Measurements from ENCODE around the gene CYSRT1. TPM values are rescaled to one million over a fixed set of nuclear protein-coding genes. Genes with fewer than 3 reads are reported as not detected.

The CYSRT1 gene
- total RNA-seq, 1 donor from 2014 or later = 156 TPM

DNA sequence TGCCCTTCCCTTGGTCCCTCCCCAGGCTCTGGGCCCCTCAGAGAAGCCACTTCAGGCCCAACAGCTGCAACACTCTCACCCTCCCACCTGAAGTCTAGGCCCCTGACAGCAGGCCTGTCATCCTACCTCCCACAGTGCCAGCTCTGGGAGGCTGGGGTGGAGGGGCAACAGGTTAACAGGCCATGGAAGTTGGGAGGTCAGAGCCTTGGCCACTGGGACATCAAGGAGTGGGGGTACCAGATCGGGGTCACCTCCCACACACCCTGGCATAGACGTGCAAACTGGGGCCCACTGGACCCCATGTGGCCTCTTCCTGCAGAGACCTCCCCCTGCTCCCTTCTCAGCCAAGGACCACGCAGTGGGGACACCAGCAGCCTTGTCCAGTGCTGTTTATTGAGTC is 33.7 kb upstream of the CYSRT1 start:
- no peak for ATAC-seq

DNA sequence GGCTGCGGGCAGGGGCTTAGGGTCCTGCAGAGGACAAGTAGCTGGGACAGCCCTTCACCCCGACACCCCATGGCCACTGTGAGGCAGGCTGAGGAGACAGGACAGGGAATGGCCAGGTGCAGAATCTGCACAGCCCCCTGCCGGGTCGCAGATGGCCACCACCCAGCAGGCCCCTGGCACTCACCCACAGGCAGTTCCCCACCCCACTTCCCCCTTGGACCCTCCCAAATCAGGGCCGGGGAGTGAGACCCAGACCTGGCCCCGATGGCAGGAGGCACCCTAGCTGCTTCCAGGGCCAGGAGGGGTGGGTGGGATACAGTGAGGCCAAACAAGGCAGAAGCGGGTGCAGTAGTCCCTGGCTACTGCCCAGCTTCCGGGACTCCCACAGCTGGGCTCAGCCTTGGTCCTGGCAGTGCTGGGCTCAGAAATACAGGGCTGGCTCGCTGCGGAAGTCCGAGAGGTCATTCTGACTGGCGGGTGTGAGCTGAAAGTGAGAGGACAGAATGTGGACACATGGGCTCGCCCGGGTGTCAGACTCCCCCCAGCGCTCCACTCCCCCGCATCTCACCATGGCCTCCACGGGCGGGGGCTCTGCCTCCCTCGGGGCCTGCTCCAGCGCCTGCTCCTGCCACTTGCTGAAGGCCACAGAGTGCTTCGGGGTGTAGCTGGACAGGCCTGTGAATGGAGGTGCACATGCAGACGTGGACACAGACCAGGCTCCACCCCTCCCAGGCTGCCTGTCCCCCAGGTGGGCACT is 33.1 kb upstream of the CYSRT1 start:
- no peak for ATAC-seq

DNA sequence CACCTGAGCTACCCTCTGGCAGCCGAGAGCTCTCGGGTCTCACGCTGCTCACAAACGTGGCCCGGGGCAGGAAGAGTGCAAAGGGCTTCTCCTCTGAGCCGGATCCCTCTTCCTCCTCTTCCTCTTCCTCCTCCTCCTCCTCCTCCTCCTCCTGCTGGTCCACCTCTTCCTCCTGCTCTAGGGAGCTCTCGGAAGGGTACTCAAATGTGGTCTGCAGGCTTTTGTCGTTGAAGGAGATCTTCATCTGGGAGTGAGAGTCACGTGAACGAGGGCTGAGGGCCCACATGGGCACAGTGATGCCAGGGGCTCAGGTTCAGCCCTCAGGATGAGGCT is 32.6 kb upstream of the CYSRT1 start:
- ATAC-seq = no peak

DNA sequence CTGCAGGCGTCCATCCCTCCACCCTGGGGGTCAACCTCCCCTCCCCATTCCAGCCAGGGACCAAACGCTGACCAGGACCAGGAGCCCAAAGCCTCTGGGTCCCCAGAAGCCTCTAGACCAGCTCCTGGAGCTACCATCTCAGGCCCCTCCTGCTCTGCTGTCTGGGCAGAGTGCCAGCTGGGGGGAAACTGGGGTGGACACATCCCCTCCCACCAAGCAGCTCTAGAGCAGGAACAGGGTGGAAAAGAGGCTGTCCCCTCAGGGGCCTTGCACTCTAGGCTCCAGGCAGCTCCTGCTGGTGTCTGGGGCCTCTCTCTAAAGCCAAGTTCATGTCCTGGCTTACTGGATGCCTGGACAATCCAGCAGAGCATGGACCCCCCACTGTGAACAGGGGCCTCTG is 32.1 kb upstream of the CYSRT1 start:
- ATAC-seq = no peak

DNA sequence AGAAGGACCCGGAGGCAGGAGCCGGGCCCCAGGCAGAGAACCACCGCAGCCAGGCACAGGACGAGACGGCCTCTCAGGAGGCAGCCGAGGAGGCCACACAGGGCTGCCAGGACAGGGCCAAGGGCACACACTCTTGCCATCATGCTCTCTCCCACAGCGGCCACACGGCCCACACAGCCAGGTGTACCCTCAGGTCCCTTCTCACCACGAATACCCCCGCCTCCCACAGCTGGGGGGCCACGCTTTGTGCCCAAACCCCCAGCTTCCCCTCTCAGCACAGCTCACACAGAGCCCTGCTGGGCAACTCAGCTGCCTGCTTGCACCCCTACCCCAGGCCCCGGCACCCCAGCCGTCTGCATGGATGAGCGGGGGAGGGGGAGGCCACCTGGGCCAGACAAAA is 31.2 kb upstream of the CYSRT1 start:
- ATAC-seq = no peak

DNA sequence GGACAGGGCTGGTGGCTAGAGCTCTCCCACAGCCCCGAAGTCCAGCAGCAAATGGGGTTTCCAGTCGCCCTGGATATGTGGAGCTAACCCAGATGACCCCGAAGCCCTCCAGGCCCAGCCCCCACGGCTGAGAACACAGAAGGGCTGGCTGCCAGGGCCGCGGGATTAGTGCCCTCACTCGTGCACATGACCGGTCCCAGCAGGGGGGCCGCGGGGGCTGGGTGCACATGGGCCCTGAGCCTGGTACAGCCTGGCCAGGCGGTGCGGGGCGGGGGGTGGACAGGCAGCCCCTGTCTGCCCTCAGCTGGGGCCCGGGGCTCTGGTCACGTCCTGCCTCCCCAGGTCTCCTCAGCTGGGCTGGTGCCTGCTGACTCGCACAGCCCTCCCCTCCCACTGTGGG is 30.6 kb upstream of the CYSRT1 start:
- ATAC-seq = no peak

DNA sequence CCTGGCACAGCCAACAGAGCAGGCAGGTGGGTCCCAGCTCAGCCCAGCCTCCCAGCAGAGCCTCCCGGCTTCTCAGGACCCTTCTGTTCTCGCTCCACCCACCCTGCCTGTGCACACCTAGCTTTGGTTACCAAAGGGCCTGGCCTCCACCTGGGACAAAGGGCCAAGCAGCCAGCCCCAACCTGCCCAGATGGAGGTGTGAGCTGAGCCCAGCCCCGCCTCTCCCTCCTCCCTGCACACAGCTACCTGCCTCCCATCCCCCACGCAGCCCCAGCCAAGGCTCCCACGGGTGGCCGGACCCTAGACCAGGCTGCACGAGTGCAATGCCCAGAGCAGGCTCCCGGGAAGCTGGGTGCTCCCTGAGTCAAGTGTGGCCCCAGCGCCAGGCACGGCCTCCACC is 30.1 kb upstream of the CYSRT1 start:
- ATAC-seq = peak; percentile 67

DNA sequence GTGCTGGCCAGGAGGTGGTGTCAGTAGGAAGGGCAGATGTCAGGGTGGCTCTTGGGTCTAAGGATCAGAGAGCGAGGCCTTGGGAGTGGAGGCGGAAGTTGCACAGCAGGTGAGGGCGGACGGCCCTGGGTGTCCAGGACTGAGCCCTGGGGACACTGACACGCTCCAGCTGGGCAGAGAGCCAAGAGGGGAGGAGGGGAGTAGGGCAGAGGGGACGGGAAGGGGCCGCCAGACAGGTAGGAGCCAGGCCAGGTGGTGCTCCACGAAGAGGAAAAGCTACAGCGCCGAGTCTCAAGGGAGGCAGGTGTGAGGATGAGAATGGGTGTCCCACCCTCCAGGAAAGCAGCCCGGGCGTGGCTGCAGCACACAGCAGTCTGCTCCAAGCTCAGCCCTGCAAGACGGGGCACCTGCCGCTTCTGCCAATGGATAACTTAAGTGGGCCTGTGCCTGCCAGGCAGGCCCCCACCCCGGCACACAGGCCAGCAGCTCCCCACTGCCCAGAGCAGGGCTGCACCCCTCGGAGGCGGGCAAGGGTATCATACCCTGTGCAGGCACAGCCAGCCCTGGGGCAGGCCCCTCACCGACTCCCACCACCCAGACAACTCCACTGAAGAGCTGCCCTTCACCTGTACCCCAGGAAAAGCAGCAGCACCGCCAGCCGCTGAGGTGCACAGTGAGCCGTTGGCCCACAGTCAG is 29.3 kb upstream of the CYSRT1 start:
- ATAC-seq = peak; percentile 48

DNA sequence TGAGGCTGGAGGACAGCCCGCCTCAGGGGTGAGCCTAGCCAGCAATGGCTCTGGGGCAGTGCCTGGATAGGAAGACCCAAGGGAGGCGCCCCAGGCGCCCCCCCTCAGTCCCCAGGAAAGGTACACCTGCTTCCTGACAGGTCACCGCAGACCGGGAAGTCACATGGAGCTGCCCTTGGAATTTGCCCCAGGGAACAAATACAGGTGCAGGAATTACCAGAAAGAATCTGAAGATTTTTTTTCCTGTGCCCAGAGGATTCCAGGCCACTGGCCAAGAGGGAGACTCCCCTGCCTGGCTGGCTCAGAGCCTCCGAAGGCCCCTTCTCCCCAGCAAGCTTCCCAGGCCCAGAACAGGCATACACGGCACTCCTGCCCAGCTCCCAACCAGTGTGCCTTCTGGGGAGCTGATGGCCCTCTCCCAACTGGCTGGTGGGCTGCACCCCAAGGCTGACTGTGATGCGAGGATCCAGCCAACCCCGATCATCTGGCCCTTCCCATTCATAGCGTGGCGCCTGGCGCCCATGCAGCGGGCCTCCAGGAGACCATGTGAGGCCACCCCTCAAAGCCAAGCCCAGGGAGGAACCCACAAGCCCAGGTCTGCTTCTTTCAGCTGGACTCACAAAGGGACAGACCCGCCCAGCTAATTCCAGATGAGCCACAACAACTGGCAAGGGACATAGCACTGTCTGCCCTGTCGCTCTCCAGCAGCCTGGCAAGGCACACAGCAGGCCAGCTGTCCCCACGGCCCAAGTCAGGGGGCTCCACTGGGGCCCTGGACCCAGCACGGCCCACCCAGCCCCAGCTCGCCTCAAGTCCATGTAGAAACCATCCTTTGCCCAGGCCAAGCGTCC is 26.7 kb upstream of the CYSRT1 start:
- ATAC-seq = no peak

DNA sequence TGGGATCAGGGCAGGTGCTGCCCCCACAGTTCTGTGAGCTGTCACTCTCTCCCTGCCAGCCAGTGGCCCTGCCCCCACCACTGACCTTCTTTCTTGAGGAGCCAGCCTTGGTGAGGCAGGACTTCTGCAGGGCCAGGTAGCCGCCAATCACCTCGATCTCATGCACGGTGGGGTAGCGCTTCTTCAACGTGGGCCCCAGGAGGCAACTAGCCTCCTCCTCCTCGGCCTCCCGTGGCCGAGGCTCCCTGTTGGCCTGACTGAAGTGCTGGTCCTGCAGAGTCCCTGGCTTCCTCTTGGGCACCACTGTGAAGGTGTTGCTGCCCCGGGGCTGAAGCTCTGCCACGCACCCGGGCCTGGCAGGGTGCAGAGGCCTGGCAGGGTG is 26.1 kb upstream of the CYSRT1 start:
- ATAC-seq = no peak

DNA sequence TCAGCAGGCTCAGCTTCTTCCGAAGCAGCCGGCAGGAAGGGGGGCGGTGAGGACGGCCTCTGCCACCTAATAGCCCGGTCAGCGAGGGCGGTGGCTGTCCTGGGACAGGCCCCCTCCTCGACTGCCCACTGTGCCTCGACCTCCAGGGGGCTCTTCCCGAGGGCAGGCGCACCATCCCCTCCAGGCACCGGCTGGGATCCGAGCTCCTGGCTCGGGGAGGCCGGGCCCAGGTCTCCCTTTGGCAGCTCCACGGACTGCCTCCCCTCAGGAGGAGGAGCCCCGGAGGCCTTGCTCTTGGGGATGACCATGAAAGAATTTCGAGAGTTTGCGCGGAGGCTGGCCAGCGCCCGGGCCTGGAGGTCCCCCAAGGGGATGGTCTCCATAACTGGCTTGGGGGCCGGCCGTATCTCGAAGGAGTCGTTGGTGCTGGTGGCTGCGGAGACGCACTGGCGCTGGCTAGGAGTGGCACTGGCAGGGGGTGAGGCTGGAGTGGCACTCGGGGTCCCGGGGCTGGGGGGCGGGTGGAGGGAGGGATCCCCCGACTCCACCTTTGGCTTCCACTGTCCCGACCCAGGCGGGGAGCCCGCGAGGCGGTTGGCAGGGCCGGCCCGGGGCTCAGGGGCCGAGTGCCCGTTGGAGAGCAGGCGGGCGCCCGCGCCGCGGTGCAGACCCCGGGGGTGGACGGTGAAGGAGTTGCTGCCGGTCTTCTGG is 25.4 kb upstream of the CYSRT1 start:
- no peak for ATAC-seq

DNA sequence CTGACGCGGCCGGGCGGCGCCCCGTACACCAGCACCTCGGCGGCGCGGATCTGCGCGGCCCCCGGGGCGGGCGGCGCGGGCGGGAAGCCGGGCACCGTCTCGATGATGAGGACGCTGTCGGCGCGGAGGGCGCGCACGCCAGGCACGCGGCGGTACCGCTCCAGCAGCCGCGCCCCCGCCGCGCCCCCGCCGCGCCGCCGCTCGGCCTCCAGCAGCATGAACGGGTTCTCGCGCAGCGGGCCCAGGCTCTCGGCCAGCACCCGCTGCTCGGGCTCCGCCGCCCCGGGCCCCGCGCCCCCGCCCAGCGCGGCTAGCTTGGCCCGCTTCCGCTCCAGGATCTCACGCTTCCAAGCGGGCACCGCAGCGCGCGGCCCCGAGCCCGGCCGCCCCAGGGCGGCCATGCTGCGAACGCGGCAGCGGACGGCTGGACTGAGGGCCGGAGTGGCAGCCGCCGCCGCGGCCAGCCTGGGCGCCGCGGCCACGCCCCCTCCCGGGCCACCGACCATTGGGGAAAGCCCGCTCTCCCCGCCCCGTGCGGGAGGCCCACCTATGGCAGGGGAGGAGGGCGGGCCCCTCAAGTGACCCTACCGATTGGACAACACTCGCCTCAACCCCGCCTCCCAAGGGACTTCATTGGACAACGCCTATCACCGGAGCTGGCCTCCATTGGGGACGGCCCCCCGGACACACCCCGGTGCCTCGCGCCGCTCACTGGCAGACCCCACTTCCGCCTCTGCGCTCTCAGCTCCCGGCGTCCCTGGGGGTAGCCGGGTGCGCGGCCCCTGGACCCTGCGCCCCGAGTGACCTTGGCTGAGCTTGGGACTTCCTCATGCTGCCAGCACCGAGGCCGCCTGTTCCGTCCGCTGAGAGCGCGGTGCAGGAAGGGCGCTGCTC is 24.4 kb upstream of the CYSRT1 start, which contains the start of gene TPRN:
Gene TPRN, minus strand, starts transcription at position 431 of the 894 bp plus-strand sequence. Its CDS starts 30 bp downstream, at position 401.
- ATAC-seq = peak; percentile 93

DNA sequence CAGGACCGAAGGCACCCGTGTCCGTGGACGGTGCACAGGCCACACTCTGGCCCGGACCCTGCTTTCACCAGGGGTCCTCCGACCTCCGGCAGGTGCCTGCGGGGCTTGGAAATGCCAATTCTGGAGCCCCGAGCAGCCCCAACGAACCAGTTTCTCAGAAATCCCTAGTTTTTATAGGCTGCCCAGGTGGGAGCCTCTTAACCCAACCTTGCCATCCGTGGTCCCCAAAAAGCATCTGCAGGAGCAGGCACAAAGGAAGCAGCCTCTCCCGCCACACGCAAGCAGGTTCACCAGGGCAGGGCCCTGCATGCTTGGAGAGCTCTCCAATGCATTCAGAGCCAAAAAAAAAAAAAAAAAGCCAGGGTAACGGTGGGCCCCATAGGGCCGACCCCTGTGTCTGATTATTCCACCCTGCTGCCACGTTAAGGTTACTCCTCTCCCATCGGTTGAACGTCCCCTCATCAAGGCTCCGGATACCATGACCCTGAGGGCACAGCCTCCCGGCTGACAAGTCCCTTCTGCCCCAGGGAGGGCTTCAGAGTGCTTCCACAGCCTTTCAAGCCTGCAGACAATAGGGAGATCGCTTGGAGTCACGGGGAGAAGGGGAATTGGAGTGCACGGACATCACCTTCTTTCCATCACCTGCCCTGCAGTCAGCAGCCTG is 23.6 kb upstream of the CYSRT1 start:
- no peak for ATAC-seq

DNA sequence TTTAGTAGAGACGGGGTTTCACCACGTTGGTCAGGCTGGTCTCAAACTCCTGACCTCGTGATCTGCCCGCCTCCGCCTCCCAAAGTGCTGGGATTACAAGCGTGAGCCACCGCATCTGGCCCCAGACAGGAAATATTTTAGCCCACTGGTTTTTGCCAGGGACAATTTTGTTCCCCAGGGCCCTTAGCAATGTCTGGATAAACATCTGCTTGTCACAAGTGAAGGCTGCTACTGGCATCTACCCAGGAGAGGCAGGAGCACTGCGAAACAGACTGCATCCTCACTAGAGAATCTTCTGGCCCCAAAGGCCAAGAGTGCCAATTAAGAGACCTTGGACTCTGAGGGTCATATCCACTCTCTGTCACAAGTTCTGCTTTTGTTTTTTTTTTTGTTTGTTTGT is 22.0 kb upstream of the CYSRT1 start:
- no peak for ATAC-seq

DNA sequence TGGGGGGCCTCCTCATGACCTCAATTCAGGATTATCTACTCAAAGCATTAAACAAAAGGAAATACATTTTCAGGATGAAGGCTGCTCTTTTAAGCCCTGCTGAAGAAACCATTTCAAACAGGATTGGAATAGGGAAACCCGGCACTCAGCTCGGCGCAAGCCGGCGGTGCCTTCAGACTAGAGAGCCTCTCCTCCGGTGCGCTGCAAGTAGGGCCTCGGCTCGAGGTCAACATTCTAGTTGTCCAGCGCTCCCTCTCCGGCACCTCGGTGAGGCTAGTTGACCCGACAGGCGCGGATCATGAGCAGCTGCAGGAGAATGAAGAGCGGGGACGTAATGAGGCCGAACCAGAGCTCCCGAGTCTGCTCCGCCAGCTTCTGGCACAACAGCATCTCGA is 20.2 kb upstream of the CYSRT1 start:
- ATAC-seq = no peak

DNA sequence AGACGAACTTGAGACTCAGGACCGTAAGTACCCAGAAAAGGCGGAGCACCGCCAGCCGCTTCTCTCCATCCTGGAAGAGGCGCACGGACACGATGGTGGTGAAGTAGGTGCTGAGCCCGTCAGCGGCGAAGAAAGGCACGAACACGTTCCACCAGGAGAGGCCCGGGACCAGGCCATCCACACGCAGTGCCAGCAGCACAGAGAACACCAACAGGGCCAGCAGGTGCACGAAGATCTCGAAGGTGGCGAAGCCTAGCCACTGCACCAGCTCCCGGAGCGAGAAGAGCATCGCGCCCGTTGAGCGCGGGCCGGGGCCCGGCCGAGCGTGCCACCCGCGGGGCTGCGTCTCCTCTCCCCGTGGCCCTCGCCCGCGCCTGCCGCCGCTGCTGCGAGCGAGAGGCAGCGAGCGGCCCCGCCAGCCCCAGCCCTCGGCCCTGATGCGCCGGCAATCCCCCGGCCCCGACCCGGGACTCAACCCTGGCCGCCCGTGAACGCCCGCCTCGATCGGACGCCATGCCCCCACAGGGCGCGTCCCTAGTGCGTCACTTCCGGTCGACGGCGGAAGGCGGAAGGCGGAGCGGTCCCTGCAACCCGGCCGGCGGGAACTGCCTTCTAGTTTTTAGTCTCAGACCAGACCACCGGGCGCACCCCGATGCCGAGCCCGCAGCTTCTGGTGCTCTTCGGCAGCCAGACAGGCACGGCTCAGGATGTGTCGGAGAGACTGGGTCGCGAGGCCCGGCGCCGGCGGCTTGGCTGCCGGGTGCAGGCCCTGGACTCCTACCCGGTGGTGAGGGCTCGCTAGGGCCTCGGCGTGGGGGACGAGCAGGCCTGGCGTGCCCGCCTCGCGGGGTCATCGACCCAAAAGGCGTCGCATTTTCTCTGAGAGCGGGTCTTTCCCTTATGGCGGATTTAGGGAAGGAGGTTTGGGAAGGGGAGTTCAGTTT is 19.6 kb upstream of the CYSRT1 start, which contains the start of the genes NDOR1 and TMEM203:
Gene NDOR1, plus strand, starts transcription at position 575 of the 944 bp plus-strand sequence. Its CDS starts 78 bp downstream, at position 653.
Gene TMEM203, minus strand, starts transcription at position 523 of the 944 bp plus-strand sequence. Its CDS starts 234 bp downstream, at position 289.
- ATAC-seq = peak; percentile 69

DNA sequence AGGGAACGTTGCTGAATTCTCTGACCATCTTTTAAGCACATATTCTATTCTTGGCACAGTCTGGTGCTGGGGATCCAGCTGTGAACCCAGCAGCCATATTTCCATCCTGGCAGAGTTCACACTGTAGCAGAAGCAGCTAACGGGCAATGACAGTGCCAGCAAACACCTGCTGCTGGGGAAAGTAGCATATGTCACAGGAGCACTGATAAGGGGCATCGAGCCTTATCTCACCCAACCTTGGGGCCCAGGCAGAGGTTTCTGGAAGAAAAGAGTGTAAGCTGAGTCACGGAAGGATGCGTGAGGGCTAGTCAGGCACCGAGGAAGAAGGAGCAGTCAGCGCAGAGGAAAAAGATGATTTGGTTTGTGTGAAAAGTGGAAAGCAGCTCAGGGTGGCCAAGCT is 18.4 kb upstream of the CYSRT1 start:
- no peak for ATAC-seq

DNA sequence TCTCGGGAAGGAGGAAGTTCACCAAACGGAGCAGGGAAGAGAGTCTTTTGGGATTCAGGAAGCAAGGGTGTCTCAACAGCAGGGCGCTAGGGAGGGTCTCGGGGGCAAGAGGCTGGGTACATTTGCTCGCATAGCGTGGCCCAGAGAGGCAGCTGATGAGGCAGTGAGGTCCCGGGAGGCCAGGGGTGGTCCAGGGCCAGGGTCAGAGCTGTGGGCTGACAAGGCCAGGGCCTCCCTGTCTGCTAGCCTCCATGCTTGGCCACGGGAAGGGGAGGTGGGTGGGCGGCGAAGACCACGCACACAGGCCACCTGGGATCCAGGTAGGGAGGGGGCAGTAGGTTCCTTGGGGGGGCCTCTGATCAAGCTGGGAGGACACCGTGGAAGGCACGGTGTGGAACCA is 13.4 kb upstream of the CYSRT1 start:
- ATAC-seq = no peak

DNA sequence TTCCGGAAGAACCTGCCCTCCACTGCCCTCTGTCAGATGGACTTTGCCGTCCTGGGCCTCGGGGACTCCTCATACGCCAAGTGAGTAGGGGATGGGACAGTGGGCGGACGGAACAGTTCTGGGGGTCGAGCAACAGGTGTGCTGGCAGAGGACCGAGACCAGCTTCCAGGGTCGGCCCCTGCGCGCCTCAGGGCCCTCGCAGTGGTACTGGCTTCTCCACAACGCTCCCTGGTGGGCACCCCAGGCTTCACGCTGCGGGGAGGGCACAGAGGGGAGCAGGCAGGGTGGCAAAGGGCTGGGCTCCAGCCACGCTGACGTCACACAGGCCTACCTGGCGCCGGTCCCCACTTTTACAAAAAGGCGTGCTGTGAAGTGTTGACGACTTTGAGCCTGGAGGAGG is 12.5 kb upstream of the CYSRT1 start:
- ATAC-seq = no peak
